IMR-90 (cell line): Measurements from ENCODE around the gene KRT37.

Experiments
- MXI1 ChIP-seq: IDR thresholded peaks from 2 replicates; pipeline ENCODE4 v1.6.1; 2012; ENCODE audit warnings: low read depth, mild to moderate bottlenecking, low read length, moderate library complexity, borderline replicate concordance
- POLR2A ChIP-seq: IDR thresholded peaks from 2 replicates; pipeline ENCODE4 v1.6.1; 2012; ENCODE audit warnings: mild to moderate bottlenecking, low read depth, low read length
- TF ChIP-seq, protein P1 (sequence below): conservative IDR thresholded peaks from 2 replicates; pipeline ENCODE4 v1.5.1; 2012; ENCODE audit warnings: mild to moderate bottlenecking, low read depth, low read length, improper control_type of control experiment
- TF ChIP-seq, protein P2 (sequence below): fragments of 150-350 bp; IDR thresholded peaks from 2 replicates; pipeline ENCODE4 v1.6.1; 2016; ENCODE audit warnings: low read depth, mild to moderate bottlenecking, low read length, moderate library complexity, borderline replicate concordance

DNA sequence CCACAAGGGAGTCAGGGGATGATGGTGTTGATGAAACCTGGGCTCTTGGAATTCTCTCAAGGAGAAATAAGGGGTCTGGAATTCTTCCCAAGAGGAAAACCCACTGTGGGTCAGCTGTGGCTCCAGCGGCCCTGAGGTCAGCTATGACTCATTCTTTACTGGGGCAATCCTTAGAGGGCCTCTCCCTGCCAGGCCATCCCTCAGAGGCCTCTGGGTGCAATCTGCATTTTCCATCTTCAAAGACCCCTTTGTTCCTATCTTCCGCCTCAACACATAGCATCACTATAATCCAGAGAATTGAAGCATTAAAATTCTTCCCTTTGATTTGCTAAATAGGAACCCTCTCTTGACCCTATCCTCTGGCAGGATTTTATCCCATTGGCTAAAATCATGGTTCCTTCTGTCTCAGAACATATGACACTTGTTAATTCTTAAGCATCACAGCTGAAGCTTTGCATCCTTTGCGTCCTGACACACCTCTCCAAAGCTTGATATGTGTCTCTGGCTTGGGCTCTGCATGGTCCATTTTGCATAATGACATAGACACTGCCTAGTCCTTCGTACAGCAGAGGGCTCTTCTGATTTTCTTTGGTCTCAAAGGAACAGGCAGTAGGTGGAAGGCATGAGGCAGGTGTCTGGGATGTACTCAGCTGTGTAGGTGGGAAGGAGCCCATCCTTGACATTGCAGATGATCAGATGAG, 4.4 kb upstream of the KRT37 start:
- TF ChIP-seq, protein P1, sequence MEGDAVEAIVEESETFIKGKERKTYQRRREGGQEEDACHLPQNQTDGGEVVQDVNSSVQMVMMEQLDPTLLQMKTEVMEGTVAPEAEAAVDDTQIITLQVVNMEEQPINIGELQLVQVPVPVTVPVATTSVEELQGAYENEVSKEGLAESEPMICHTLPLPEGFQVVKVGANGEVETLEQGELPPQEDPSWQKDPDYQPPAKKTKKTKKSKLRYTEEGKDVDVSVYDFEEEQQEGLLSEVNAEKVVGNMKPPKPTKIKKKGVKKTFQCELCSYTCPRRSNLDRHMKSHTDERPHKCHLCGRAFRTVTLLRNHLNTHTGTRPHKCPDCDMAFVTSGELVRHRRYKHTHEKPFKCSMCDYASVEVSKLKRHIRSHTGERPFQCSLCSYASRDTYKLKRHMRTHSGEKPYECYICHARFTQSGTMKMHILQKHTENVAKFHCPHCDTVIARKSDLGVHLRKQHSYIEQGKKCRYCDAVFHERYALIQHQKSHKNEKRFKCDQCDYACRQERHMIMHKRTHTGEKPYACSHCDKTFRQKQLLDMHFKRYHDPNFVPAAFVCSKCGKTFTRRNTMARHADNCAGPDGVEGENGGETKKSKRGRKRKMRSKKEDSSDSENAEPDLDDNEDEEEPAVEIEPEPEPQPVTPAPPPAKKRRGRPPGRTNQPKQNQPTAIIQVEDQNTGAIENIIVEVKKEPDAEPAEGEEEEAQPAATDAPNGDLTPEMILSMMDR: no peak
- TF ChIP-seq POLR2A: no peak
- TF ChIP-seq, protein P2, sequence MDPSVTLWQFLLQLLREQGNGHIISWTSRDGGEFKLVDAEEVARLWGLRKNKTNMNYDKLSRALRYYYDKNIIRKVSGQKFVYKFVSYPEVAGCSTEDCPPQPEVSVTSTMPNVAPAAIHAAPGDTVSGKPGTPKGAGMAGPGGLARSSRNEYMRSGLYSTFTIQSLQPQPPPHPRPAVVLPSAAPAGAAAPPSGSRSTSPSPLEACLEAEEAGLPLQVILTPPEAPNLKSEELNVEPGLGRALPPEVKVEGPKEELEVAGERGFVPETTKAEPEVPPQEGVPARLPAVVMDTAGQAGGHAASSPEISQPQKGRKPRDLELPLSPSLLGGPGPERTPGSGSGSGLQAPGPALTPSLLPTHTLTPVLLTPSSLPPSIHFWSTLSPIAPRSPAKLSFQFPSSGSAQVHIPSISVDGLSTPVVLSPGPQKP: no peak
- no peak for TF ChIP-seq MXI1
